Measurements from ENCODE around the gene TWNK. TPM values are rescaled to one million over a fixed set of nuclear protein-coding genes. Genes with fewer than 3 reads are reported as not detected.
A peak's percentile ranks its signal among the peaks of the same experiment; 100 is the strongest.

The TWNK gene
- total and polyA plus RNA-seq, 2 experiments from 2014 or later = 12.2 to 29.4 TPM

- peaks cover 26% of the 10 kb centered on the region for H3K4me1 Mint-ChIP-seq
- H3K4me1 ChIP-seq (ENCODE audit: insufficient read depth) = peaks cover 14% of the 10 kb centered on the region; the same call in 1 of the 2 replicates
- no peak for TF ChIP-seq POLR2AphosphoS5 (IDR thresholded peaks at IDR 0.05; ENCODE audit: low read depth)
- peak; percentile 91 to 96 for TF ChIP-seq CTCF (conservative IDR thresholded peaks at IDR 0.05; ENCODE audit: low read depth in 2 of 2)
- H4K20me1 ChIP-seq (replicated peaks; ENCODE audit: insufficient read depth) = no peaks in the 10 kb centered on the region
- H3K4me3 ChIP-seq = no peak overlapping the region
- no peak overlapping the region for H3K27ac Mint-ChIP-seq
- H3K79me2 ChIP-seq (replicated peaks; ENCODE audit: insufficient read depth) = no peaks in the 10 kb centered on the region
- H3K27me3 ChIP-seq (ENCODE audit: insufficient read depth) = peaks cover 29% of the 10 kb centered on the region
- H3K27me3 Mint-ChIP-seq (ENCODE audit: insufficient read depth, low read depth, poor library complexity) = peaks cover 45% of the 10 kb centered on the region
- H3K27ac ChIP-seq (ENCODE audit: low read depth) = no peak overlapping the region
- no peak overlapping the region for H3K4me2 ChIP-seq
- H3K36me3 ChIP-seq (ENCODE audit: insufficient read depth) = no peaks in the 10 kb centered on the region
- DNase-seq (ENCODE audit: low spot score) = peak; percentile 90
- H3K36me3 Mint-ChIP-seq (ENCODE audit: low read depth) = no peaks in the 10 kb centered on the region
- H3K9me3 Mint-ChIP-seq = no peaks in the 10 kb centered on the region; the same call in 2 of the 3 replicates
- H3K4me3 Mint-ChIP-seq = no peak overlapping the region
- H3F3A ChIP-seq (replicated peaks; ENCODE audit: low read depth) = 0 out of 2 replicates have a peak, but pooled peaks cover 4% of the 10 kb centered on the region
- no peaks in the 10 kb centered on the region for H3K9me2 ChIP-seq (ENCODE audit: insufficient read depth)
- H2AFZ ChIP-seq = no peak overlapping the region
- ATAC-seq = peak; percentile 65
Measured at GRCh38 chr10:101012525-101013364, 25.4 kb downstream of the TWNK start.

- no peaks in the 10 kb centered on the region for H3K36me3 ChIP-seq (ENCODE audit: insufficient read depth)
- H4K20me1 ChIP-seq (replicated peaks; ENCODE audit: insufficient read depth) = no peaks in the 10 kb centered on the region
- DNase-seq (ENCODE audit: low spot score) = no peak
- no peaks in the 10 kb centered on the region for H3K36me3 Mint-ChIP-seq (ENCODE audit: low read depth)
- H3K4me2 ChIP-seq = no peak overlapping the region
- H3K27me3 Mint-ChIP-seq (ENCODE audit: insufficient read depth, low read depth, poor library complexity) = peaks cover 51% of the 10 kb centered on the region
- no peaks in the 10 kb centered on the region for H3K9me2 ChIP-seq (ENCODE audit: insufficient read depth)
- no peak overlapping the region for H3K4me3 ChIP-seq
- H3K4me1 ChIP-seq (ENCODE audit: insufficient read depth) = peaks cover 19% of the 10 kb centered on the region; the same call in 1 of the 2 replicates
- H3K27ac Mint-ChIP-seq = no peak overlapping the region
- peaks cover 24% of the 10 kb centered on the region for H3K4me1 Mint-ChIP-seq
- H3K4me3 Mint-ChIP-seq = no peak overlapping the region
- no peak overlapping the region for H2AFZ ChIP-seq
- H3K79me2 ChIP-seq (replicated peaks; ENCODE audit: insufficient read depth) = no peaks in the 10 kb centered on the region
- H3K27ac ChIP-seq (ENCODE audit: low read depth) = no peak overlapping the region
- 0 out of 2 replicates have a peak, but pooled peaks cover 4% of the 10 kb centered on the region for H3F3A ChIP-seq (replicated peaks; ENCODE audit: low read depth)
- H3K27me3 ChIP-seq (ENCODE audit: insufficient read depth) = peaks cover 36% of the 10 kb centered on the region
- no peak for ATAC-seq
- no peaks in the 10 kb centered on the region; the same call in 2 of the 3 replicates for H3K9me3 Mint-ChIP-seq
- TF ChIP-seq CREB1 (CRISPR knock-in tag; IDR thresholded peaks at IDR 0.05; ENCODE audit: low read depth) (no peak), NANOG (IDR thresholded peaks at IDR 0.05; ENCODE audit: borderline replicate concordance) (no peak), CTCF (conservative IDR thresholded peaks at IDR 0.05; ENCODE audit: low read depth in 2 of 2) (no peak), ZNF462 (CRISPR knock-in tag; IDR thresholded peaks at IDR 0.05) (no peak), STAT1 (IDR thresholded peaks at IDR 0.05; ENCODE audit: unreplicated experiment) (no peak), POLR2AphosphoS5 (IDR thresholded peaks at IDR 0.05; ENCODE audit: low read depth) (no peak), JUNB (IDR thresholded peaks at IDR 0.05; ENCODE audit: unreplicated experiment) (no peak), ETS1 (IDR thresholded peaks at IDR 0.05) (no peak)
Measured at GRCh38 chr10:101013365-101013825, 26.1 kb downstream of the TWNK start.

All from GM23338 (cell line).